LoVo (cell line): Measurements from ENCODE around the gene PTS.

Experiments
- DNase-seq: peaks from one replicate; pipeline ENCODE4 v3.0.0-alpha.2; 2016; ENCODE audit warnings: low spot score

PTS gene

GRCh38 chr11:112221274-112221835 is 4.9 kb upstream of the PTS start:
- DNase-seq: no peak

DNA sequence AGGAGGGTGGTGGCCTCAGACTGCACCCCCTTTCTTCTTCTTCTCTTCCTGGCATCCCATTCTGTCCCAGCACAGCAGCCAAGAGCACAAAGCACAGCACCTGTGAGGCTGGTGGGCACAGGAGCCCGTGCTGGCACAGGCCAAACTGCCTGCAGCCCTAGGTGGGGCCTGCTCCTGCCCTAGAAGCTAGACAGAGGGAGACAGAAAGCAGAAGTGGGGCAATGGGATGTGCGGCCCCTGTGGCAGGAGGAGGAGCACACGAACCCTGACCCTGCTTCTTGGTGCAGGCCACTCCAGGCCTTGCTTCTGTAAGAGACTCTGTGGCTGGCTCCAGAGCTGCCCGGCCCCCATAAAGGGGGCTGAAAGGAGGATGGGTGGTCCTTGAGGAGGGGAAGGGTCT is 3.9 kb upstream of the PTS start:
- no peak for DNase-seq

GRCh38 chr11:112223121-112223520 is 3.1 kb upstream of the PTS start:
- no peak for DNase-seq

DNA sequence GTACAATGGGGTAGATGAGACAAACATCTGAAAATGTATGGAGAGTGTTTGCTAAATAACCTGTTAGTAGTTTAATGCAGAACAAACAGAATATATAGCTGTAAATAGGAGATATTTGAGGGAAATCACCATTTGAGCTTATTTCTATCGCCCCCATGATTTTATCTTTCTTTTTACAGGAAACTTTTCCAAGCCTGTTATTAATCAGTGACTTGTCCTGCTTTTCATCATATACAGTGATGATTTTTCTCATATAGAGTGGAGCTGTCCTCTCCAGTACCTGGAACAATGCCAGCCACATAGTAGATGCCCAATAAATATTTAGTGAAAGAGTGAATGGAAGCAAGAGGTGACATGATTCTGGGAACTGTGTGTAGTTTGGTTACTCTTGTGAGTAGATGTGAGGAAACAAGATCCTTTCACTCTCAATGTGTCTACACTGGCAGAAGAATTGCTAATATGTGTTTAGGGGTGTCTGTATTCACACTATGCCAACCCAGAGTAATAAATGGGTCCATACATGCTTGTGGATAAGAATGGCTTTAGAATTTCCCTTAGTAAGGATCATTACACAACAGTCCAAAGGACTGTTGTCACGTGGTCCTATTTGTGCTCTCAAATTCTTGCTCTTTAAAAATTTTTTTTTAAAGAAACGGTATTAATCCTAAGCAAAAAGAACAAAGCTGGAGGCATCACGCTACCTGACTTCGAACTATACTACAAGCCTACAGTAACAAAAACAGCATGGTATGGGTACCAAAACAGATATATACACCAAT is 2.3 kb upstream of the PTS start:
- no peak for DNase-seq

DNA sequence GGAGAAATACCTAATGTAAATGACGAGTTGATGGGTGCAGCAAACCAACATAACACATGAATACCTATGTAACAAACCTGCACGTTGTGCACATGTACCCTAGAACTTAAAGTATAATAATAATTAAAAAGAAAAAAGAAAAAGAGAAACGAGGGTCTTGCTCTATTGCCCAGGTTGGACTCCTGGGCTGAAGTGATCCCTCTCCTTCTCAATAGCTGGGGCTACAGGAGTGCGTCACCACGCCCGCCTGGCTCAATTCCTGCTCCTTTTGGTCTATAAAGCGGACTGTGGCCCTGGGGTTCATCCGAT is 521 bp upstream of the PTS start:
- DNase-seq: no peak

GRCh38 chr11:112226831-112227401 is 688 bp downstream of the PTS start:
- no peak for DNase-seq

DNA sequence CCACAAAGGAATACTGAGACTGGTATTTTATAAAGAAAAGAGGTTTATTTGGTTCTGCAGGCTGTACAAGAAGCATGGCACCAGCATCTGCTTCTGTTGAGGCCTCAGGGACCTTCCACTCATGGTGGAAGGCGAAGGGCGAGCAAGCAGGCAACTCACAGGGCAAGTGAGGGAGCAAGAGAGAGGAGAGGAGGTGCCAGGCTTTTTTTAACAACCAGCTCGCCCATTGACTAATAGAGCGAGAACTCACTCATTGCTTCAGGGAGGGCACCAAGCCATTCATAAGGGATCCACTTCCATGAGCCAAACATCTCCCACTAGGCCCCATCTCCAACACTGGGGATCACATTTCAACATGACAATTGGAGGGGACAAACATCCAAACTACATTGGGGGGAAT is 1.2 kb downstream of the PTS start:
- DNase-seq: no peak

- DNase-seq: no peak
These were observed 2.5 kb downstream of the PTS start for GRCh38 chr11:112228706-112229105.

- DNase-seq: no peak
These were observed 2.9 kb downstream of the PTS start for GRCh38 chr11:112229159-112229558.

GRCh38 chr11:112229746-112230433 is 3.7 kb downstream of the PTS start:
- no peak for DNase-seq

DNA sequence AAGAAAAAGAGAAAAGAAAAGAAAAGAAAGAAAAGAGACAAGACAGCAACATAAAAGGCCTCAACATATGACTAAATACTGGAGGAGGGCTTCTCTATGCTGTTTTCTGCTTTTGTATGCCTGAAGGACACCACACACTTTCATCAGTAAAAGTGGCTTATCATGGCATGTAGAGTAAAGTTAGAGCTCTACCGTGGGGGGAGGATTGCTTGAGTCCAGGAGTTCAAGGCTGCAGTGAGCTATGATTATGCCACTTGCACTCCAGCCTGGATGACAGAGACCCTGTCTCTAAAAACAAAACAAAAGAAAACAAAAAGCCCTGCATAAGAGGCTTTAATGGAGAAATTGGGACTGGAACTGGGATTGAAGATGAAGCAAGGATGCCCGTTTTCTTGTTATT is 5.7 kb downstream of the PTS start:
- DNase-seq: no peak

DNA sequence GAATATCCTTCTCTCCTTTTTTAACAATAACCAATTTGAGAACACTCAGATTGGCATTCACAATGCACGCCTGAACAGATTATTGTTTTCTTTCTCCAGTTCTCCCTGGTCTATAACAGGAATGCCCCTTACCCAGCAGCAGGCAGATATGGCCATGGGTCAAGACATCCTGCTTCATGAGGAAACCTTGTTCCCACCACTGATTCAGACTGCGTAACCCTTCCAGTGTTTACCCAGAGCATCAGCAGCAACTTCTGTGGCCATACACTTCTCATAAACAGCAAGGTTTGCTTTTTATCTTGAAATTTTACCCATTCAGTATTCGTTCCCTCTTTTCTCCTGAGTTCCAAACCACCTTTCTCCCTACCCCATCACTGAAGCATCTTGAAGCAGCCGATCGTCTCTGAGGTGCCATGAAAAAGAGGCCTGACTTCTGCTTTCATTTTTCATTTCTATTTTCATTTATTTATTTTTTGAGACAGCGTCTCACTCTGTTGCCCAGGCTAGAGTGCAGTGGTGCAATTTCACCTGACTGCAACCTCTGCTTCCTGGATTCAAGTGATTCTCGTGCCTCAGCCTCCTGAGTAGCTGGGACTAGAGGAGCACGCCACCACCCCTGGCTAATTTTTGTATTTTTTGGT is 9.6 kb downstream of the PTS start:
- no peak for DNase-seq

DNA sequence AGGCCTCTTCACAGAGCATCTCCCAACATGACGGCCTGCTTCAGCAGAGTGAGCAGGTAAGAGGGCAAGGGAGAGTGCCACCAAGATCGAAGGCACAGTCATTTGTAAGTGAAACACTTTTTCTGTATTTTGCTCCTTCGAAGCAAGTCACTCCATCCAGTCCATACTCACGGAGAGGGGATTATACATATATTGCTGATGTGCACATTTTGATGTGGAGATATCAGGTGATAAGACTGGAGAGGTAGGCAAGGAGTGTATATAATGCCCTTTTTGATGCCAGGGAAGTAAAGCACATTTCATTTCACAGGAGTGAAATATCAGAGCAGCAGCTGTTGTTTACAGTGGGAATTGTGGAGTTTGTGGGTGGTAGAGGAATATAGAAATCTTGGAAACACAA is 11.2 kb downstream of the PTS start:
- DNase-seq: no peak

DNA sequence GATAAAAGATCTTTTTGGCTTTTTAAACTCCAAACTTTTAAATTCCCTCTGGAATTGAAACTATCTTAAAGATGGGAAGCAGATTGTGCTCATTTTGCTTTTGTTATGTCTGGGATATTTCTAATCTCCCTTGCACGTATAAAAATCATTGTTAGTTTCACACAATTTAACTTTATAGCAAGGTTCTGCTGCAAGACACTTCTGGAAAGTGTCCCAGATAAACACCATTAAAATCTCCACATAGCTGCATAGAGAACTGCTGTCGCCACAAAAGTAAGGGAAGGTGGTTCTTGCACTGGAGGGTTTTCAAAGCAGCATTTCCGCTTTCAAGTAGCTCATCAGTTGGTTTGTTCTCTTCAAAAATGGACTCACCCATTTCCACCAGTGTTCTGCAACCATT is 11.8 kb downstream of the PTS start:
- DNase-seq: no peak

GRCh38 chr11:112241486-112241885 is 15.3 kb downstream of the PTS start:
- DNase-seq: no peak

DNA sequence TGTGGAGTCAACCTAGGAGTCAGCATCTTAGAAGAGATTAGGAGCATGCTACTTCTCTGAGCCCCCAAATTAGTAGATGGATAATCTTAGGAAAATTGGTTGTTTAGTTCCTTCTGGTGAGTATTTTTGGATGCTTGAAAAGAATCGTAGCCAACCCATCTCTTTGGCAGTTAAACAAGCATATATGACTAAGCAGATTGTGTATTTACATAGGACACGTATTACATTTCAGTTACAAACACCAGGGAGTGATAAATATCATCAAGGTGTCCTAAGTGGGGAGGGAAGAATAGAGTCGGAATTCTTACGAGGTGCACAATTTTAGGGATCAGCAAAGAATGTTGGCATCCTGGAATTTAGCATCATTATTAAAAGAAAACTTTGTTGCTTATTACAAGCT is 21.0 kb downstream of the PTS start:
- no peak for DNase-seq

DNA sequence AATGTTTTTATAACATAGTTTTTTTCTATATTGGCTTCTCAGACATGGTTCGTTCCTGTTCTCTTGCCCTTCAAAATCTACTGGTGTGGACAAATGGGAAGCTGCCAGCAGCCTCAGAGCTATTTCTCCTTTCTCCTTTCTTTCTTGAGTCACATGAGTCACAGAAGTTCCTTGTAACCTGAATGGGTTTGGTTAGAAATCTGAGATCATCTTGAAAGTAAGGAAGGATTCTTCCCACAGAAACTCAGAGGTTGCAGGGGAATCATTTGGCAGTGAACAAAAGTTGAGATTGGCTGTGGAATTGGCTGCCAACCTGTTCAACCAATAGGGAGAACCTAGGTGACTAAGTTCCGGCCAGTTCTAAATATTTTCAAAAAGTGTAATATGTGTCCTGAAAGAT is 22.0 kb downstream of the PTS start:
- no peak for DNase-seq

GRCh38 chr11:112249871-112250610 is 23.8 kb downstream of the PTS start:
- DNase-seq: no peak

DNA sequence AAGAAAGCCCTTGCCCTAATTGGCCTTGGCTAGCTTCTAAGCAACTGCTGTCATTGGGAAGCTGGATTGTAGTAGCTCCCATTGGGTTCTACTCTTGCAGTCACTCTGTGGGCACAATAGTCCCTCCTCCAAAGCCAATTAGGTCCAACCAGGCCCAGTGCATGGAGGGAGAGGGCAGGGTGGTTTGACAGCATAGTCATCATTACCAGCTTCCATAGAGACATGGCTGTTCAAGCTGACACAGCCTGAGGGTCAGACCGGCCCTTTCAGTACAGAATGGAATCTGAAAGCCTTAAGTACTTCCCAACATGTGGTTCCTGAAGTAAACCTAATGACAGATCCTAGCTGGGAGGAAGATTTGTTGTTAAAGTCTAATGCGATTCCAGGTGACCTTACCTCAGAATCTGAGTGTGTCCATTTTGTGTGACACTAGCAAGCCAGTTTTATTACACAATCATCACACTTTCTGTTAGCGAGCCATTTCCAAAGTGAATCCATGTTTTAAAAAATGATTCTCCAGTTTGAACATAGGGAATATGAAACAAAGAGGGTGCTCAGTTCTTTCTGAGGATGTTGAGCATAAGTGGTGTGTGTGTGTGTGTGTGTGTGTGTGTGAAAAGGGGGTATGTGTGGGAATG is 27.5 kb downstream of the PTS start:
- DNase-seq: no peak

GRCh38 chr11:112255067-112255720 is 29.0 kb downstream of the PTS start:
- DNase-seq: no peak

DNA sequence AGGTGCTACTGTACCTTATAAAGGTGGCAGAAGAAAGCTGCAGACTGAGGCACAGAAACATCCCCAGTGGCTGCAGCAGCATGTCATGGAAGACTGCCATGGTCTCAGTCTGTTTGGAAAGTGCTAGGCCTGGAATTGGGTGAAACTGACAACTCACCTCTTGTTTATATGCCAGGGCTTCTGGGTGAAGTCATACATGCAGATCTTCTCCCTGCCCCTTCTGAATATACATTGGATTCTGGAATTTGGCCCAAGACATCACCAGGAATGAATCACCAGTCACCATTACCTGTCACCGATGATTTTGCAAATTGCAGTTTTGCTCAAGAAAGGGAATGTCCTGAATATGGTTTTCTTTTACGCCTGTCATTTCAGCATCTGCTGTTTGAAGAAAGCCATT is 34.3 kb downstream of the PTS start, which contains the start of gene PLET1:
TSS of gene PLET1 (minus strand) at position 371 of the 400 bp plus-strand sequence. CDS start at position 100, 271 bp downstream.
- DNase-seq: no peak
